ENCODE data around the gene SNCAIP.

Gene SNCAIP

GRCh38 chr5:122426301-122426700 is 114.3 kb downstream of the SNCAIP start:
- DNase-seq (ENCODE audit: low read depth): no peak

GRCh38 chr5:122427621-122428020 is 115.6 kb downstream of the SNCAIP start:
- no peak for DNase-seq (ENCODE audit: low read depth)

- DNase-seq (ENCODE audit: low read depth): no peak
Observed at GRCh38 chr5:122429545-122430318, 117.7 kb downstream of the SNCAIP start.

DNA sequence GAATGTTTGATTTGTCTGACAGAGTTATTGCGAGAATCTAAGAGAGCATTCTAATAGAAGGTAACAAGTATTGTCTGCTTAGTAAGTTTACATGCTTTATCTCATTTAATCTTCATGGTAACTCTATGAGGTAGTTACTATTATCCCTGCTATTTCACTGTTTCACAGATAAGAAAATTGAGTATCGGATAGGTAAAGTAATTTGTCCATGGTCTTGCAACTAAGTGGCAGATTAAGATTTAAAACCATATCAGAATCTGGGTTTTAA is 118.2 kb downstream of the SNCAIP start:
- no peak for DNase-seq (ENCODE audit: low read depth)

DNA sequence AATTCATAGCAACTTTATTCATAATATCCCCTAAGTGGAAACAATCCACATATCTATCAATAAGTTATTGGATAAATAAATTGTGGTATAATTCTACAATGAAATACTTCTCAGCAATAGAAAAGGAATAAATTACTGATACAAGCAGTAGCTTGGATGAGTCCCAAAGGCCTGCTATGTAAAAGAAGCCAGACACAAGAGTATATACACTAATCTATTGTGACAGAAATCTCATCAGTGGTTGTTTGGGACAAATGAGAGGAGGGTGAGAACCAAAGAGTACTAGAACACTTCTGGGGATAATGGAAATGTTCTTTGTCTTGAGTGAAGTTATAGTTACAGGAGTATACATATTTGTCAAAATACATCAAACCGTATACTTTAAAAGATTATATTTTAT is 119.3 kb downstream of the SNCAIP start:
- no peak for DNase-seq (ENCODE audit: low read depth)

- no peak for DNase-seq (ENCODE audit: low read depth)
Observed at GRCh38 chr5:122434205-122434970, 122.4 kb downstream of the SNCAIP start.

DNA sequence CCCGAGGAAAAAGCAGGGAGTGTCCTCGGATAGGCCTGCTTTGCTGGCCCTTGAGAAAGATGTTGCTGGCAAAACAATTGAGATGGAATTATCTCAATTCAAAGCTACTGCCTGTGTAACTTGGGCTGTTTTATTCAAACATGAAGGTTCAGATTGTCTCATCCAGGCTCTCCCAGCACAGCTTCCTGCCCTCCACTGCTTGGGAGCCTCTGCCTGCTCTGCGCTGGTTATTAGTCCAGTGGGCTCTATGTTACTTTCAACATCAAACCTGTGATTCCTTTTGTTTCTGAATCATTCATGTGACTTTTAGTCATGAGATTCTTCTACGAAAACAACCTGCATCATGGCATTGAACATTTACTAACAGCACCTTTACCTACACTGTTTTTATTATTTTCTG is 123.2 kb downstream of the SNCAIP start:
- DNase-seq (ENCODE audit: low read depth): no peak

DNA sequence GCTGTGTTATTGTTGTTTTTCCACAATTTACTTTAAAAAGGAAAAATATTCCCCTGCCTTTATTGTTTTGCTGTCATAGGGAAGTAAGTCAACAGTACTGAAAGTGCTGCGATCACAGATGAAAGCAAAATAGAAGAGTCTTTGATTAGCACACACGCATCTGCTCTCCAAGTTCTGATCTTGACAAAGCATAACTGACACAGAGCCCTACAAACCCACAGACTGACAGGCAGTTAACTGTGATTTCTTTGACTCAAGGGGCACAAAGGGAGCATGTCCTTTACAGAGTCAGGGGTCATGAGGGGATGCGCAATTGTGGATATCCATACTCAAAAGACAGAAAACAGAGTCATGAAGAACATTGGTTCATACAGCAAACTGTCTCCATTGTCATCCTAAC is 123.7 kb downstream of the SNCAIP start:
- DNase-seq (ENCODE audit: low read depth): no peak

DNA sequence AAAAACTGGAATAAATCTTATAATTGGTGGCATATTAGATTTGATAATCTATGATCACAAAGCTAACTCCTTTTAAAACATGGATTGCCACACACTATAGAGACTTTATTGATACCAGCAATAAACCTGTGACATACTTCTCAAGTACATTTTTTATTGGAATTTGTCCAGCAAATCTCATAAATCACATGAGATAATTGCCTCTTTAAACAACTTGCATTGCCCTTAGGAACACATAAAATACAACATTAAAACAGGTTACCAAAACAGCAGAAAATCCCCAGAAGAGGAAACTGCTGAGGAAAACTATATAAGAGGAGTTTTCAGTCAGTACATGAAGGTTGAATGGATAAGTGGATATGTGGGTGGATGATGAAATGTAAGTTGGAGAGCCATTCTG is 124.6 kb downstream of the SNCAIP start:
- no peak for DNase-seq (ENCODE audit: low read depth)

DNA sequence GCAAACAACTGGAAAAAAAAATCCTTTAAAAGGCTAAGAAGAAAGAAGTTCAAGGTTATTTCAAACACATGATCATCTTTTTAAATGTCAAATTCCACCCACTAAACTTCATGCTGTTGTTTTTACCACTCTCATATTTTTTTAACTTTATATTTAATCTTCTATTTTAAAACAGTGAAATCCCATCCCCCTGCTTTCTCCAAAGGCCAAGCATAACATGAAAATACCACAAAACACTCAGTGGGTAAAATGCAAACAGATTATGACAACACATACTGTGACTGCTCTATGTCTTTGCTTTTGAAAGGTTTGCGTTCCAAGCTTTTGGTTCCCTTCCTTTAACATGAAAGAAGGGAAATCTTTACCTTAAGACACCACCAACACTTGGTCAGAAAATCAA is 127.6 kb downstream of the SNCAIP start:
- no peak for DNase-seq (ENCODE audit: low read depth)

- DNase-seq (ENCODE audit: low read depth): no peak
Observed at GRCh38 chr5:122442938-122443337, 130.9 kb downstream of the SNCAIP start.

GRCh38 chr5:122444411-122444810 is 132.4 kb downstream of the SNCAIP start:
- no peak for DNase-seq (ENCODE audit: low read depth)

DNA sequence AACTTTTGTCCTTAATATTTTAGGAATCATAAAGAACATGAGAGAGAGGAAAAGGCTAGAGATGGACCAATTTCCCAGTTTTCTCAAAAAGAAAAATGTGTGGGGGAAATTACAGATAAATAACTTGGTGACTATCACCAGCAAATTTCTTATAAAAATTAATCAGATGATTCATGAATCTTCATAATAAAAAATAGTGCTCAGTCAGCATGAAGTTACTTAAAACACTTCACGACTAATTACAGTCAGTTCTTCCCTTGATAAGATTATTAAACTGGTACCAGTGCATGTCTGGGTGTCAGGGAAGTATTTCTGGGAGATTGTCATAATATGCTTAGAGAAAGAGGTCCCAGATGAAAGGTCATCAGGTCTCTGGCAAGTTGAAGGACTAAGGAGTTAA is 133.0 kb downstream of the SNCAIP start:
- no peak for DNase-seq (ENCODE audit: low read depth)

- DNase-seq (ENCODE audit: low read depth): no peak
Observed at GRCh38 chr5:122447072-122447471, 135.0 kb downstream of the SNCAIP start.

- no peak for DNase-seq (ENCODE audit: low read depth)
Observed at GRCh38 chr5:122447879-122448278, 135.8 kb downstream of the SNCAIP start.

DNA sequence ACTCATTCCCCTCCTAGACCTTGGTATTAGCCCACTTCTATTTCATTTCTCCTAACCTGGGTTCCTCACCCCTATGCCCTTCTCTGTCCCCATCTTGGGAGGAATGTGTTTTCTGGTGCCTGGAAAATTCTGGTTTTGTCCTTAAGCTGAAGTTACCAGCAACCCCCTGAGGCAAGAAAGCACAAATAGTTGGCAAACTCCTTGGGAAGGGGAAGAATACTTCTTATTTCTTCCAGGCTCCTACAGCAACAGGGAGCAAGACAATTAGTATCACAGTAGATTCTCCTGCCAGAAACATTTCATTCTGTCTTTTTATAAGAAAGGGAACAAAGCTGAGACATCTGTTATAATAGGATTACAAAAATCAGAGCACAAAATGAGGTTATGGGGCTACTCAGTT is 142.5 kb downstream of the SNCAIP start:
- no peak for DNase-seq (ENCODE audit: low read depth)

GRCh38 chr5:122455939-122456338 is 143.9 kb downstream of the SNCAIP start:
- no peak for DNase-seq (ENCODE audit: low read depth)

DNA sequence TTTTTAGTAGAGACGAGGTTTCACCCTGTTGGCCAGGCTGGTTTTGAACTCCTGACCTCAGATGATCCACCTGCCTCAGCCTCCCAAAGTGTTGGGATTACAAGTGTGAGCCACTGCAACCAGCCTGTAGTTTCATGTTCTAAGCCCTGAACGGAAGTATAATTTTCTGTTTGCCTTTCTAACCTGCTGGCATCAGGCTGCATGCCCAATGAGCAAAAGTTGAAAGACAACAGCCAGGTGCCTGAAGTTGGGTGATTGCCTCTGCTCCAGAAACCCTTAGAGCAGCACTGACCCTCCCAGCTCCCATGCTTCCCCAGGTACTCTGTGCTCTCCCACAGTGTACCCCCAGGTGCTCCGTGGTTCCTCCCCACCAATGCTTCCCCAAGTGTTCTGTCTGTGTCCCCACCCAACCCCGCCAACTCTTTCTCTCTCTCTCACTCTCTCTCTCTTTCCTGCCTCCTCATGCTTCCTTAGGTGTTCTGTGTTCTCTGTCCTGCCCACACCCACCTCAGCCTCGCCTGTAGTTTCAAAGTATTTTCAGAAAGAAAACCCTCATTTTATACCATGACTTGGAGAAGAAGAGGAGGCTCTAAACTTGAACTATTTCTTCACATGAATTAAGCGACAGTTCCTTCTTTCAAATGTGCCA is 145.3 kb downstream of the SNCAIP start:
- DNase-seq (ENCODE audit: low read depth): no peak

DNA sequence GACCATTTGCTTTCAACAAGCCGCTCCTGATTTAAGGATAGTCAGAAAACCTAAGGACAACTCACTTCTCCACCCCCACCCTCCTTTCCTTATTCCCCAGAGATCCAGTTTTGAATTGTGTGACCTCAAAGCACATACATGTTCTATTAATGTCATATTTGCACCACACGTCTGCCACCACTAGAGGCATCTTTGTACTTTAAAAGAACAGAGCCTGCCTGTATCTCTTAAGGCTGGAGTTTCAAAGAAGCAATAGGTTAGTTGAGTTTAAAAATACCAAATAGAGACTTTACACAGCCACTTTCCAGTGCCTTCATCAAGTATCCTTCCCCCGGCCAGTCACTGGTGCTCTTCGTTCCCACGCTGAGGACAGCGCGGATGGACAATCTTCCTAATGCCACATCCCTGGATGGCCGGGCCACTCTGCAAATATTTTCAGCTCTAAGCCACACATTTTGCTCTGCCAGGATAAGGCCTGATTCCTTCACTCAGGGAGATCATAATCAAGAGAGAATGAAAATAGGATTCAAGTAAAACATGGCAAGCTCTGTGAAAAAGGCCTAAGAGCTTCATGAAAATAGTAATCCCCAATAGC is 146.3 kb downstream of the SNCAIP start:
- no peak for DNase-seq (ENCODE audit: low read depth)

DNA sequence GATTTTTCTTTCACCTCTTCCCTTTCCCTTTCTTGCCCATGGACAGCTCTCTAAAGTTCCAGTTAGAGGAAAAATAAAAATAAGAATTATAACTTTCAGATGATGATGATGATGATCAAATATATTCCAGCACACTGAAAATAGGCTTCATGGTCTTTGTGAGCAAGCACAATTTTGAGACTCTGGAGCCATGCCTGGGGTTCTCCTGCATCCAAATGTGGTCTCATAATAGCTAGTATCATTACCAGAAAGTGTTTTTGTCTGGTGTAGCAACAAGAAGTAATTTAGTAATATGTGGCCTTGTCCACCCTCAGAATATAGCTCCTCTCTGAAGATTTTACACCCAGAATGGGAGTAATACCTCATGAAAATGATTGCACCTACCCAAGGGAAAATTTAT is 150.4 kb downstream of the SNCAIP start:
- no peak for DNase-seq (ENCODE audit: low read depth)

- DNase-seq (ENCODE audit: low read depth): no peak
Observed at GRCh38 chr5:122463221-122463620, 151.2 kb downstream of the SNCAIP start.

- DNase-seq (ENCODE audit: low read depth): no peak
Observed at GRCh38 chr5:122464191-122464590, 152.2 kb downstream of the SNCAIP start.

GRCh38 chr5:122465031-122465577 is 153.1 kb downstream of the SNCAIP start:
- no peak for DNase-seq (ENCODE audit: low read depth)

Data from activated T-cell treated with anti-CD3 and anti-CD28 coated beads for 24 hours (primary cell).